Stimulated activated CD4-positive, alpha-beta T cell treated with anti-CD3 and anti-CD28 coated beads, Interleukin-12 subunit alpha, Interleukin-12 subunit beta, amount 100 ng/mL, for 24 hours (primary cell): Measurements from ENCODE around the gene ADTRP.

Experiments used
- DNase-seq, 2 experiments: peaks; one replicate each; pipeline ENCODE4 v3.0.0-alpha.2; 2020; ENCODE audit warnings: low read depth in 2 of 2

The ADTRP gene

DNA sequence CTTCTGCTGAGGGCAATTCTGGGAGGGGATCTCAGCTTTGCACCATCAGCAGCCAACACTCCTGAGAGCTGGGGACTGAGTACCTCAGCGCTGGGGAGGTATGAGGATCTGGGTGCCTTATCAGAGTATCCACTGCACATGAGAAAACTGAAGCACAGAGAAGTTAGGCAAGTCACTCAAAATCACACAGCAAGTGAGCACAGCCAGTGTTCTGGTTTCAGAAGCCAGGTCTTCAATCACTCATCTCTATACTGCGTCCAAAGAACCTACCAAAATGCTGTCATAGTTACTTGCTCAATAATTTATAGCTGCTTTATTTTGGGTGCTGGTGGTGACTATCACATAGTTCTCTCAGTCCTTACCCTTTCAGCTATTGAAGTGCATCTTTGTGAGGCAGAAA lies 5.0 kb downstream of the ADTRP start:
- DNase-seq = no peak

DNA sequence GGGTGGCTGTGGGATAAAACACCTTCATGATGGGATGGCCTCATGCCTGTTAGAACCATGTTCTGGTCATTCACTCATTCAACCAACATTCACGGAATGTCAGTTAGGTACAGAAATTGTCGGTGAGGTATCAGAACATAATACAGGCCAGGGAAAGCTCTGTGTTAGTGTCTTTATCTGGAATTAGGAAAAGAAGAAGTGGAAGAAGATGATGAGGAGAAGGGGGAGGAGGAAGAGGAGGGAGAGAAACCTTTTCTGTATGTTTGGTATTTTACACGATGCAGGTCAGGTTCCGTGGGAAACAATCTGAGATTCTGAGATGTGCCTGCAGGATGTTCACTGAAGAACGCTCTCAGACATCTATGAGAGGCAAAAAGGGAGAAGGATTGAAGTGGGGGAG lies 5.6 kb downstream of the ADTRP start:
- no peak for DNase-seq

DNA sequence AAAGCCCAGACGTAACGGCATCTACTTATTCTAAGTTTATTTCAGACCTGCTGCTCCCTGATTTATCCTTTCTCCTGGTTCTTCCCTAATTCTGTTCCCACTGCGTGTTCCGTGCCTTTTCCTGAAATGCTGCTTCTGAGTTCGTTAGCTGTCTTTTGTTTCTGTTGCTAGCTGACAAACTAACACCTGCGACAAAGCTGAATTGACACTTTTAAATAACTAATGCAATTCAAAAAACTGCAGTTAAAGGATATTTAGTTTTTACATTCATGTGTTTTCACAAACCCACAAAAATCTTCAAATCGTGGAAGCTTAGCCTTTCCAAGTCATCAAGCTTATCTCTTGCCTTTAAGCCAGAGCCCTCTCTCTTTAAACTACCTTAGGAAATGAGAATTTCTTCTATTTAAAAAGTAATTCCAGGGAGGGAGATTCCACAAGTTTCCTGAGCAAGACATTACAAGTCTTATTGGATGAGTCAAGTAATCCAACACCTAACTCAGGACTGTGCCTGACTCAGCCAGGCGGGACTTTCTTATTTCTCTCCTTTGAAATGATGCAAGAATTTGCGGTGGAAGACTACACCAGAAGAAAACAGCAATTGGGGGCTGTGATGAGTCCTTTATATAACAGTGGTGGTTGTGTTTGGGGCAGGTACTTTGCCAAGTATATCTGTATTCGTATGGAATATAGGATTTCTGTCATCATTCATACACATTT lies 6.3 kb downstream of the ADTRP start:
- DNase-seq = no peak

DNA sequence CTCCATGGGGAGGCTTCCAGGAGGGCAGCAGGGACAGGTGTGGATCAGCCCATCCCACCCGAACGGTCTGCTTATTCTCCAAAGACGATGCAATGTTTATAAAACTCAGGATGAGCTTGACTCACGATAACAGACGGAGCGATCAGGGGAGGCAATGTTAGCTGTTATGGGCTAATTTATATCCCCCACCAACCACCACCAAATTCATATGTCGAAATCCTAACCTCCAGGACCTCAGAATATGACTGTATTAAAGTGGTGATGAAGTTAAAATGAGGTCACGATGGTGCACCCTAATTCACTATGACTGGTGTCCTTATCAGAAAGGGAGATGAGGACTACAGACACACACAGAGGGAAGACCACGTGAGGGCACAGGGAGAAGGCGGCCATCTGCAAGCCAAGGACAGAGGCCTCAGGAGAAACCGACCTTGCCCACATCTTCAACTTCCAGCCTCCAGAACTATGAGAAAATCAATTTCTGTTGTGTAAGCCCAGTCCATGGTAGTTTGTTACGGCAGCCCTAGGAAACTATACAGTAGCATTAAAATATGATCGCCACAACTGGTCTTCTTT lies 7.0 kb downstream of the ADTRP start:
- DNase-seq = no peak

DNA sequence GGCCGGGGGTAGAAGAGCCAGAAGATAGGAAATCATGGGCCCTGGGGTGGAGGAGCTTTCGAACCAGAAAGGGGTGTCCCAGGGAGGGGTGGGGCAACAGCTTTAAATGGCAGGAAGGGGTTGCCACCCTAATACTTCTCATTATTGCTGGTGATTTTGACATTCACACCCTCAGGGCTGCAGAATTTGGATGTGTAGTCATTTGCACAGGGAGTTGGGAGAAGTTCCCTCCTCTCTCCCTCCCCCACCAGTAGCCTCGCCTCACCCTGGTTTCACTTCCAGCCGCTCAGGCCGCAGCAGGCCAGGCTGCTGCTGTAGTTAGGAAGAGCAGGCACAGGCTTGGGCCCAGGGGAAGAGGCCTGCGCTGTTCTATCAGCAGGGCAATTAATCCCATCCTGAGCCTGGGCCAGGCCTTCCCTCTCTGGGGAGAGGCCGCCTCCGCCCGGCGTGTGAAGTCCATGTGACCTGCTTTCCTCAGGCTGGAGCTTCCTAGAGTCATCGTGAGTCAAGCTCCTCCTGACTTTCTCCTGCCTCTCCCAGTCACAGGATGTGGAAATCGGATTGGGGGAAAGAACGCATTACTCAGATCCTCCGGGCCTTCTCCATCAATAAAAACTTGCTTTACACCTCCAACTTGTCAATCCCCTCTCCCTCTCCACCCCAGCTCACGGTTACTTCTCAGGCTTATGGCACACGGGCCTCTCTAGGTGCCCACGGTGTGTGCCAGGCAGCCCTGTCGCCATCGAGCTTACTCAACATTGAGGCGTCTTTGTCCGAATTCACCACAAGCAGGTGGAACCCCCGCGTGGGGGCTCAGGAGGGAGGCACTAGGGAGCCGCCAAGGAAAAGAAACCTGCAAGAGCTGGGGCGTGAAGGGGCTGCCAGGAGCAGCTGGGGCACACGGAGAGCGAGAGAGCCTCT lies 7.8 kb downstream of the ADTRP start:
- DNase-seq = no peak

DNA sequence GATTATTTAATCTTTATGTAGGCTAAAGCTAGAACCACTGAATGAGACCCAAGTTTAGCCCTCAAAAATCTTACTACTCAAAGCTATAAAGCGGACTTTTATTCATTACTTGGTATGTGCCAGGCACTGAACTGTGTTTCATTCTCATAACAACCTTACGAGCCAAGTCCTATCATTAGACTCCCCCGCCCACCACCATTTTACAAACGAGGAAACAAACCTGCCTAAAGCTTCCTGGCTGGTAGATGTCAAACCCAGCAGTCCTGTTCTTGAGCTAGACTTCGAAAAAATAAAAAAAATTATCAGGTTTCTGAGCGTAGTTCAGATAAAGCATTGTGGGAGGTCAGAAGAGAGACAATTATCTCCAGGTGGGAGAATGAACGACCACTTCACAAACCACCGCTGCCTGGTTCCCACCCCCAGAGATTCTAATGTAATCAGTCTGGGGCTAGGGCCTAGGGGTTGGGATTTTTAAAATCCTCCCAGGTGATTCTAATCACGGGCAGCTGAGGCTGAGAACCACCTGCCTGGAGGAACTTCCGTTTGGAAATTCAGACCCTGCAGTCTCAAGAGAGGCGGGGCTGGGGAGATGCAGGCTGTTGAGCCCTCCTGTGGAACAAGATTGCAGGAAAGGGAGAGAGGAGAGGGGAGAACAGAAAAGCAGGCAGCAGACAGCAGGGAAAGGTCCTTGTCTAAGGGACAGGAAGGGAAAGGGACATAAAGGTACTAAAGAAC lies 8.6 kb downstream of the ADTRP start:
- no peak for DNase-seq

DNA sequence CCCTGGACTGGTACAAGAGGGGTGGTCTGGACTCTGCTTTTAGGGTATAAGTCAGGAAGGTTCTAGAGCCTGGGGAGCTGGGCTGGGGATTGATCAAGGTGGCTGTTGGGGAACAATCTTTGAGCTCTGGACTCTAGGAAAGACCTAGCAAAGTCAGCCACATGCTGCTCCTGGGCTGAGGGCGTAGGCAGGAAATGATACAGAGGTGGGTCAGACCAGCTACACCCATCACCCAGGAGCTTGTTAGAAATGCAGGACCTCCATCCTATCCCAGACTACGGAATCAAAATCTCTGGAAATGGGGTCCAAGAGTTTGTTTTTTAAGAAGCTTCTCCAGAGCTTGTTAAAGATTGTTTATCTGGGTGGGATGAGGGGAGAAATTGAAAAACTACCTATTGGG lies 9.4 kb downstream of the ADTRP start:
- DNase-seq = no peak

DNA sequence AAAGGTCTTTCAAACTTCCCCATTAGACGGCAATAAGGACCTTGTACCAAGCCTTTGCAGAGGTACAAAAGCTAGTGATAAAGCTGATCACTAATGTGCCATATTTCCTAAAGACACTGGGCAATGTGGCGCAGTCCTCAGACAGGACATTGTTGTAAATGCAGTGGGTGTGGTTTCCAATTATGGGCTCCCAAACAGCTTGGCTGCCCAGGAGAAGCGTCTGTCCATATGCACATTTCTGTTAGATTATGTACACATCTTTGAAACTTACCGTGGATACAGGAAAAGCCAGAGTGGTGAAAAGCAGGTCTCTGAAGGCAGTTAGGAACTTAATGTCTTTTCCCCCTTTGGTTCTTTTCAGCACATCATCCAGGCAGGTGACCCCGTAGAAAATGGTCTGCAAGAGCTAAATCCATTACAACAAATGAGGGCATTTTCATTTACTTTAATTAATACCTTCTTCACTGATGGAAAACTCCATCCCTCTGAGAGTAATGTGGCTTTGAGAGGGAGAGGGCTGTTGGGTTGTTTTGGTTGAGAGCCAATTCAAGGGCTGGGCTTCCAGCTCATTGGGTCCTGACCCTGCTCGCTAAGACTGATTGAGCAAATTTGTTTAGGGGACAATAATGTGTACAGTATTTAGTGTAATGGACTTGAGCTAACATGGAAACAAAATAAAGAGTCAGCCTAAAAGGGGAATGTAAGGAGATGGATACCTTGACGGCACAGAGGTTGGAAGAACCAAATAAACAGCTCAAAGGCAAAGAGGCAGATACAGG lies 10.4 kb downstream of the ADTRP start:
- DNase-seq = no peak

DNA sequence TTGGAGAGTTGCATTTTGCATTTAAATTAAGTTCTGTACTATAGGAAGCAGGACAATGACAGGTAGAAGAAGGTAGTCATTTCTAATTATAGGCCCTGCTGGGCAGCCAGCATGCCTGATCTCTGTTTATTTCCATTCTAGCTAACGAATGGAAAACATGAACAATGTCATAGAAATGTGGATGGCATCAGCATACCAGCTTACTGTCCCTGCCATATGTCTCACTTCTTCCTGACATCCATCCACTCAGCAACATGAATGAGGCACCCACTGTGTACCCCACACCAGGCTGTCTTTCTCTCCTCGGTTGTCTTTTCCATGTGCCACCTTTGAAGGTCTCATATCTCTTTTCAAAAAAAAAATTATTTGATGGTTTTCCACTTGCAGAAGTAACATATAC lies 11.1 kb downstream of the ADTRP start:
- DNase-seq = no peak

DNA sequence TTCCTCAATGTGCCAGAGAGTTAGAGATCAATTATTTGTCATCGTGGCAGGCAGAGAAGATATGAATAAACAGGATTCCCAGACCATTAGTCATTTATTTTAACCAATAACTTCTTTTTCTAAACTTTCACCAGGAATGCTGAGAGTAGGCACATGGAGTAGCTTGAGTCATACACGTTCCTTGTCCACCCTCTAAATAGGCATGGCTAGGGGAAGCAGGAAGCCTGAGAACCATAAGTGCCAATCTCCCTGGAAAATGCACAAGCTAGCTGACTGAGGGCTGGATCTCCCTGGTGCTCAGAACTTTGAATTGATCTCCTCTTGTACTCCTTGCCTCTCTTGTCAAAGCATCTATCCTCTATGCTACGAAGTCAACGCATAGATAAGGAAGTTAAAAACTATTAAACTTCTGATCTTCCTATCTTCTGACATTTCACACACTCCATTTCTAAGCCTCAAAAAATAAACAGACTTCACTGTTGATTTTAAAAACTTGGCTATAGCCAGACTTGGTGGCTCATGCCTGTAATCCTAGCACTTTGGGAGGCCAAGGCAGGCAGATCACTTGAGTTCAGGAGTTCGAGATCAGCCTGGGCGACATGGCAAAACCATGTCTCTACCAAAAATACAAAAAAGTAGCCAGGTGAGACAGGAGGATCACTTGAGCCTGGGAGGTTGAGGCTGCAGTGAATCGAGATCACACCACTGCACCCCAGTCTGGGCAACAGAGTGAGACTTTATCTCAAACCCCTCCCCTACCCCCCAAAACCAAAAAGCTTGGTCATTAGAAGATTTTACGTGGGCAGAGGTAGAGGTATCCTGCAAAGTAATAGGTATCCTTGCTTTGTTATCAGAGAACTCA lies 11.8 kb downstream of the ADTRP start:
- DNase-seq = no peak

DNA sequence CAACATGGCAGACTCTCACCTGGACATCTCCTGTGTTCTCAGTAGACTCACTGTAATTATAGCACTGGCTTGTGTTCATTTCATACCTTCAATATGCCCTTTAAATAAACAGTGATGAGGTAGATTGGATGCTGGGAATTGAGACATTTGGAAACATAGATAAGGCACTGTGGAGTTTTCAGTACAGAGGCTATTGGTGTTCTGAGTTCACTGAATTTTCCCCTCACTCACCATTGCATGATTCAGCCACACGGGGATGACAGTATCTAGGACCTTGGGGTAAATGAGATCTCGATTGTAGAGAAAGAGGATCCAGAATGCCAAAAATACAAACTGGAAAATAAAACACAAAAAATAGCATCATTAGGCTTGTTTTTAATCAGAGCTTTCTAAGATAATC lies 12.6 kb downstream of the ADTRP start:
- DNase-seq = no peak

DNA sequence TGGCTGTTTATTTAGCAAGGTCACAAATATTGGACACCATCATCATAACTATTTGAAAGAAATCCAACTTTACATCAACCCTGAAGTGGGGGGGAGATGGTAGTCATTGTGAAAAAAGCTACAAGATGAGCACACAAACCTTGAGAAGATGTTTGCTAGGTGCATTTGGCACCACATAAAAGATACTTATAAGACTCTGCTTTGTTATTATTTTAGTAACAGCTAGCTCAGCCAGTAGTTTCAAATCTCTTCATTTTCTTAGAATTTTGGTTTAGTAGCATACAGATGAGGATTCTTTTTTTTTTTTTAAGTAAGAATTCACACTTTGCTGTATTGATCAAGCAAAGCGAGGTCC lies 14.4 kb downstream of the ADTRP start:
- DNase-seq = no peak

DNA sequence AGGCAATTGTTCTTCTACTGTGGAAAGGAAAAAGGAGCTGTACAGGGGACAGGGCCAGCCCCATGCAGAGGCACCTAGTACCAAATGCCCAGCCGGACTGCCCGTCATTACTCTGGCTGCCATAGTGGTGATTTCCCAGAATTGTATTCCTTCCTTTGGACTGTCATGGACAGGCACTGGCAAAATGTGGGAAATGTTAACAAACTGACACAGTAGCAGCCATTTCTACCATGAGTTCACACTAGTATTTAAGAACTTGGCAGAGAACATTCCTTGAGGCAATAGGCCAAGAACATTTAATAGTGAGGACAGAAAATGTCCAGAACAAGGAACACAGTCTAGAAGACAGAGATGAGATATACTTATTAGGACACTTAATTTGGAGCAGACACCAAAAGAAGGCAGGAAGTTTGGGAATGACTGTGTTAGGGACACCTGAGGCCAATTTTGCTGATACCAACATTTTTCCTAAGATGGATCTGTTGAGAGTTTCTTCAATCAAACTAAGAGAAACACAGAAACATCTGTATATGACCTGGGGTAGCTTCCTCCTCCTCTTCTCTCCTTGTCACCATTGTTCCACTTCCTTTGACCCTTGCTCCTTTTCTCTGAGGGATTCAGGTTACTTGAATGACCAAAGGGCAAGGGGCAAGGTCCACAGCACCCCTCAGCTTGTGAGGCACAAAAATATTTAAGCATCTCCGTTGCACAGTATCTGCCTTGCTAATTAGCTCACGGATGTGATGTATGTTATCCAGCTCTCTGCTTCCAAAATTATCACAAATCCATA lies 14.9 kb downstream of the ADTRP start:
- DNase-seq = no peak

DNA sequence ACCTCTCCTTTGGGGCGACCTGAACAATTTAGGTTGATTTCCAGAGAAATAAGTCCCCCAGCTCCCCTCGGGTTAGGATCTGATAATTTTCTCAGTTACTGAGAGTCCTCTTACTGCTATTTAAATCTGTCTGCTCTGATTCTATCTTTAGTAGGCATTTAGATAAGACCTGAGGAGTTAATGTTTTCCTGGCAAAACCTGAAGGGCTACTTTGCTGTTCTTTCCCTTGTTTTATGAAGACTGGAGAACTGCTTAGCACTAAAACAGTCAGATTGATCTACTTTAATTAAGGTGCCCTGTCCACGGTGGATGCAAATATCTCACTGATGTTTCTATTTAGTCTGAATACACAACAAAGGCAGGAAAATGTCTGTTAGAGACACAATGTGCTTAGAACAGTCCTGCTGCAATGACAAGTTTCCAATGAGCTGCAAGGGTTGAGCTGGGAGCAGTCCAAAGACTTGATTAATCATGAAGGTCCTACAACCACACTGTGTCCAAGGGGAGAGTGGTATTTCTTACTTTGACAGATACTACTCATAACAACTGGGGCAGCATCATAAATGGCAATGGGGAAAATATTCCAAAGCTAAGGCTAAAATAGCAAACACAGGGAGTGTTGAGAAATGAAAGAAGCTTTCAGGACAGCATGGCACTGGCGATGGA lies 15.7 kb downstream of the ADTRP start:
- DNase-seq = no peak

DNA sequence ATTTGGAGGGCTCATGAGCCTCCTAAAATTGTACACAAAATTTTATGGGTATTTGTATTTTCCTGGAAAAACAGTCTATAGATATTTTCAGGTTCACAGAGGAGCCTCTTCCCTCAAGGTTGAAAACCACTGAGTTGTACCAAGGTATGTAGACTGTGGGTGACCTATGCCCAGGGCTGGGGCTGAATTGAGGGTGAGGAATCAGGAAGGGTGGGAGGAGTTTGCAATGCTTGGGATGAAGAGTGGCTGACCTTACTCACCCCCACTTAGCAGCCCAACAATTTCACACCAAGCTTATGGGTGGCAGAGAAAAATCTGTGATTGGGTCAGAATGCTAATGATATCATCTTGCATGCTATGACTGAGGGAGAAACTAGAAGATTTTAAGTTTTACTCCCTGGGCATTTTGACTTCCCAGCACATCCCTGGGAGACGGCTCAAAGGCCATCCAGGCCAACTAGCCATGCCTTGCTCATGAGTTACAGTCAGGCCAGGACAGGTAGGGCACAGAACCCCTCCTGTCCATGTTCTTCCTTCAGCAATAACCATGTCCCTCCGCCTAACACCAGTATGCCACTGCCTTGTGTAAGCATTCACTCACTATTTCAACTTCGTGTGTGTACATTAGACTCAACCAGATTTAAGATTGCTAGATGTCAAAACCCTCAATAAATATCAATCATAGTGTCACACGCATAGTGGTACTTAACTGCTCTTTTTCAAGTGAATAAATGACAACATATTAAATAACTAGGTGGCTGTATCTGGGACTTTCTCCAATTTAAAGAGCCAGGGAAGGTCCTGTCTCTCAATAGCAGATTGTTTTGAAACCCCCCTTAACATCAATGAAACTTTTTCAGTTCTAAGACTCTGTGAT lies 16.6 kb downstream of the ADTRP start:
- no peak for DNase-seq

DNA sequence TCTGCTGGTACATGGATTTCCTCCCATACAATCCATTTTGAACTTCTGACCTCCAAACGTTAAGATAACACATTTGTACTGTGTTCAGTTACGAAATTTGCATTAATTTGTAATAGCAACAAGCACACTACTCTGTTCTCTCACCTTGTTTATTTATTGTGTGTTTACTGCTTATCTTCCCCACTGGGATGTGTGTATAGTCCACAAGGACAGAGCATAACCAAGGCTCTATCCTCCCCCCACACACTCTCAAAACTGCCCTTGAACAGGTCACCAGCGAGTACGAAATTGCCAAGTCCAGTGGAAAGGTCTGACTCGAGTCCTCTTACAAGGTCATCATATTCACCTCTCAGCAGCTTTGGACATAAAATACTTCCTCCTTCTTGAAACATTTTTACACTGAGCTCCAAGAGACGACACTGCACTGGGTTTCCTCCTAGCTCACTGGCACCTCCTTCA lies 18.6 kb downstream of the ADTRP start:
- no peak for DNase-seq

DNA sequence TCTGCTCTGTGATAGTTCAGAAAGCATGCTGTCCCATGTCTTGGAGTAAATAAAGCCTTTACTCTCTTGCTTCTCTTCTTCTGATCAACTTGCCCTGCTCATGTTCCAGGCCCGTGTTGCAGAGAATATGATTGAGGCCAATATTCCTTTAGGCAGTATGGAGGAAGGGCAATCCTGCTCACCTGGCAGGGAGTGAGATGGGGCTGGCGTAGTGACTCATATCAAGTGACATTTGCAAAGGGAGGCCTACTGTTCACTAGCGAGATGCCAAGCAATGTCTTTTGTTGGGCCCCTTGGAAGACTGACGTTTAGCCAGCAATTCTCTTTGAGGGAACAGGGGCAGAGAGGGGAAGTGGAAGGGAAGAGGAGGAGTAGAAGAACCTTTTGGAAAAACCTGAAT lies 19.7 kb downstream of the ADTRP start:
- DNase-seq = no peak

DNA sequence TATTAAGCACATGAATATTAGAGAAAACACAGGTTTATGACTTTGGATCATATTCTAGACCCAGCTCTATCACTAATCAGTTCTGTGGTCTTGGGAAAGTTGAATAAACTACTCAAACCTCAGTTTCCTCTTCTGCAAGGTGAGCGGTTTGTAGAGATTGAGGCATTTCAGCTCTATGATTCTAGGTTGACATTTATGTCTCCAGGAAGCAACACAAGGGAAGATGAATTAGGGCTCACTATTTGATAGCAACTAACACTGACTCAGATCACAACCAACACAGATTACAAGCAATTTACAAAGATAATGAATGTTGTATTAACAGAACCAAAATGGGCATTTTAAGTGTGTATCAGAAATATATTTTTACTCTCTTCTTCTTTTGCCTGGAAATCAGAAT lies 21.9 kb downstream of the ADTRP start:
- DNase-seq = no peak
